Measurements from ENCODE around the gene C1QBP.

GRCh38 chr17:5425826-5426225, 13.1 kb downstream of the C1QBP start:
- TF ChIP-seq POLR2A (IDR thresholded peaks at IDR 0.05) (no peak), EP300 (IDR thresholded peaks at IDR 0.05) (no peak)

Measured in suprapubic skin (tissue), 2 donors.